Mesothelial cell of epicardium (in vitro differentiated cells): ENCODE data around the gene TEX19. TPM values are rescaled to one million over a fixed set of nuclear protein-coding genes. Genes with fewer than 3 reads are reported as not detected.
"Not testable (repeated sequence)": the region's sequence is repeated elsewhere in the genome, so short reads cannot be mapped to it uniquely, and the experiment has no call there.

Experiments used
- DNase-seq, 2 experiments: peaks; one replicate each; pipeline ENCODE4 v3.0.0; 2021; ENCODE audit warnings: low spot score in 2 of 2; ENCODE audit not compliant: unreplicated experiment in 2 of 2
- H3K27ac Mint-ChIP-seq: 2 replicates; pipeline ENCODE4 v1.8.0; 2021; ENCODE audit warnings: mixed read lengths
- H3K27me3 Mint-ChIP-seq: 2 replicates; pipeline ENCODE4 v1.8.0; 2021; ENCODE audit warnings: low read depth, mixed read lengths
- H3K36me3 Mint-ChIP-seq: 2 replicates; pipeline ENCODE4 v1.8.0; 2021; ENCODE audit warnings: mixed read lengths
- H3K4me1 Mint-ChIP-seq: 2 replicates; pipeline ENCODE4 v1.8.0; 2021; ENCODE audit warnings: mixed read lengths
- H3K4me3 Mint-ChIP-seq: 2 replicates; pipeline ENCODE4 v1.8.0; 2021; ENCODE audit warnings: mild to moderate bottlenecking, moderate library complexity, mixed read lengths
- H3K9me3 Mint-ChIP-seq: 2 replicates; pipeline ENCODE4 v1.8.0; 2021; ENCODE audit warnings: mixed read lengths
- total RNA-seq: library from RNA; stranded (reverse); gene quantifications from 3 replicates; pipeline ENCODE4 v1.2.1, GENCODE V29; 2021
- TF ChIP-seq, protein P1 (sequence below): fragments of 200-600 bp; sonication (generic); IDR thresholded peaks from one replicate; pipeline ENCODE4 v1.5.0; 2021; ENCODE audit warnings: antibody characterized with exemption; ENCODE audit not compliant: unreplicated experiment

Gene TEX19
- total RNA-seq, 1 donor from 2014 or later: 0.16 TPM

- H3K36me3 Mint-ChIP-seq: no peaks in the 10 kb centered on the region
- peaks cover 10% of the 10 kb centered on the region for H3K27me3 Mint-ChIP-seq
- H3K27ac Mint-ChIP-seq: peak within 1 kb of the TSS; percentile 25
- no peaks in the 10 kb centered on the region for H3K9me3 Mint-ChIP-seq
- peaks cover 35% of the 10 kb centered on the region for H3K4me1 Mint-ChIP-seq
- TF ChIP-seq, protein P1, sequence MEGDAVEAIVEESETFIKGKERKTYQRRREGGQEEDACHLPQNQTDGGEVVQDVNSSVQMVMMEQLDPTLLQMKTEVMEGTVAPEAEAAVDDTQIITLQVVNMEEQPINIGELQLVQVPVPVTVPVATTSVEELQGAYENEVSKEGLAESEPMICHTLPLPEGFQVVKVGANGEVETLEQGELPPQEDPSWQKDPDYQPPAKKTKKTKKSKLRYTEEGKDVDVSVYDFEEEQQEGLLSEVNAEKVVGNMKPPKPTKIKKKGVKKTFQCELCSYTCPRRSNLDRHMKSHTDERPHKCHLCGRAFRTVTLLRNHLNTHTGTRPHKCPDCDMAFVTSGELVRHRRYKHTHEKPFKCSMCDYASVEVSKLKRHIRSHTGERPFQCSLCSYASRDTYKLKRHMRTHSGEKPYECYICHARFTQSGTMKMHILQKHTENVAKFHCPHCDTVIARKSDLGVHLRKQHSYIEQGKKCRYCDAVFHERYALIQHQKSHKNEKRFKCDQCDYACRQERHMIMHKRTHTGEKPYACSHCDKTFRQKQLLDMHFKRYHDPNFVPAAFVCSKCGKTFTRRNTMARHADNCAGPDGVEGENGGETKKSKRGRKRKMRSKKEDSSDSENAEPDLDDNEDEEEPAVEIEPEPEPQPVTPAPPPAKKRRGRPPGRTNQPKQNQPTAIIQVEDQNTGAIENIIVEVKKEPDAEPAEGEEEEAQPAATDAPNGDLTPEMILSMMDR: no peak
- peak within 1 kb of the TSS; percentile 63 for H3K4me3 Mint-ChIP-seq
- no peak for DNase-seq
Observed at GRCh38 chr17:82371333-82372248, 12.5 kb downstream of the TEX19 start, which contains the start of gene UTS2R. UTS2R (plus strand) TSS chr17:82371765; CDS start chr17:82374325, 2,560 bp downstream.

- peak overlapping the region; percentile 25 for H3K27ac Mint-ChIP-seq
- peaks cover 28% of the 10 kb centered on the region for H3K4me1 Mint-ChIP-seq
- peaks cover 10% of the 10 kb centered on the region for H3K27me3 Mint-ChIP-seq
- DNase-seq: no peak
- peak overlapping the region; percentile 63 for H3K4me3 Mint-ChIP-seq
- H3K9me3 Mint-ChIP-seq: no peaks in the 10 kb centered on the region
- H3K36me3 Mint-ChIP-seq: no peaks in the 10 kb centered on the region
- TF ChIP-seq, protein P1: no peak
Observed at GRCh38 chr17:82372249-82373071, 13.4 kb downstream of the TEX19 start.

DNA sequence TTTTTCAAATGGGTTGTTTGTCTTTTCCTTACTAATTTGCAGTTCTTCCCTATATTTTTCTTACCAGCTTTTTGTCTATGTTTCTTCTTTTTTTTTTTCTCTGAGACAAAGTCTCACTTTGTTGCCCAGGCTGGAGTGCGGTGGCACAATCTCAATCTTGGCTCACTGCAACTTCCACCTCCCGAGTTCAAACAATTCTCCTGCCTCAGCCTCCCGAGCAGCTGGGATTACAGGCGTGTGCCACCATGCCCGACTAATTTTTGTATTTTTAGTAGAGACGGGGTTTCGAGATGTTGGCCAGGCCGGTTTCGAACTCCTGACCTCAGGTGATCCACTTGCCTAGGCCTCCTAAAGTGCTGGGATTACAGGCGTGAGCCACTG lies 14.0 kb downstream of the TEX19 start:
- Mint-ChIP-seq H3K27ac (peak overlapping the region; percentile 13), H3K4me3 (peak overlapping the region; percentile 63), H3K27me3 (peaks cover 10% of the 10 kb centered on the region), H3K4me1 (peaks cover 22% of the 10 kb centered on the region)
- DNase-seq, H3K36me3 Mint-ChIP-seq, H3K9me3 Mint-ChIP-seq: not testable (repeated sequence)

DNA sequence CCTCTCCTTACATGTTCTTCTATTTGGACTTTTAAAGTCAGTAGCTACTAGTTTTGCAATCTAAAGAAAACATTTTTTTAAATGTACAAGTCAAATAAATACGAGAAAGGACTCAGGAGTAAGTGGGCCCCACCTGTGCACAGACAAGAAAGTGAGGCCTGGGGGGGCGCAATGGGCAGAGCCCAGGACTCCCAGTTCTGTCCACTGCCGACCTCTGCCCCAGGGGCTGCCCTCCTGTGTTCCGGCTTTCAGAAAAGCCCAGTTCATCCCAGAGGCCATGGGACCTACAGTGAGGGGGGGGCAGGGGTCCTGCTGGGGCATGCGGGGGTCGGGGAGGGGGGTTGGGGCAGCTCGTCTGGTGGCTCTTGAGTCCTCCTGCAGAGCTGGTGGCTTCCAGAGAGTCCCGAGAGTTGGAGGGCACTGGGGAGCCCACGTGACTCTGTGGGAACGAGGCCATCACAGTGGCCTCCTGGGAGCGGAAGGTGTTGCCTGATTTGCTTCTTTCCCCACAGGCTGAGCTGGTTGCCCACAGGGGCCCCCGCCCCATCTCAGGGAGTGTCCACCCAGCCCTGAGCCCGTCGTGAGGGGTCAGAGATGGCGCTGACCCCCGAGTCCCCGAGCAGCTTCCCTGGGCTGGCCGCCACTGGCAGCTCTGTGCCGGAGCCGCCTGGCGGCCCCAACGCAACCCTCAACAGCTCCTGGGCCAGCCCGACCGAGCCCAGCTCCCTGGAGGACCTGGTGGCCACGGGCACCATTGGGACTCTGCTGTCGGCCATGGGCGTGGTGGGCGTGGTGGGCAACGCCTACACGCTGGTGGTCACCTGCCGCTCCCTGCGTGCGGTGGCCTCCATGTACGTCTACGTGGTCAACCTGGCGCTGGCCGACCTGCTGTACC lies 14.9 kb downstream of the TEX19 start:
- TF ChIP-seq, protein P1: no peak
- no peak for DNase-seq
- Mint-ChIP-seq H3K9me3 (no peaks in the 10 kb centered on the region), H3K4me1 (peaks cover 20% of the 10 kb centered on the region), H3K27ac (no peak overlapping the region), H3K4me3 (no peak overlapping the region), H3K36me3 (no peaks in the 10 kb centered on the region), H3K27me3 (peaks cover 13% of the 10 kb centered on the region)

GRCh38 chr17:82374626-82375331 lies 15.7 kb downstream of the TEX19 start:
- H3K27ac Mint-ChIP-seq: no peak overlapping the region
- peaks cover 20% of the 10 kb centered on the region for H3K4me1 Mint-ChIP-seq
- peaks cover 14% of the 10 kb centered on the region for H3K27me3 Mint-ChIP-seq
- H3K36me3 Mint-ChIP-seq: no peaks in the 10 kb centered on the region
- H3K4me3 Mint-ChIP-seq: no peak overlapping the region
- no peaks in the 10 kb centered on the region for H3K9me3 Mint-ChIP-seq
- TF ChIP-seq, protein P1: no peak
- DNase-seq: no peak
